K562 (cell line): ENCODE data around the gene MMP24. TPM values are rescaled to one million over a fixed set of nuclear protein-coding genes. Genes with fewer than 3 reads are reported as not detected.
A peak's percentile ranks its signal among the peaks of the same experiment; 100 is the strongest.

Experiments
- ATAC-seq: fragments of 200-7000 bp; cut with Tn5 transposase; 3 replicates; pipeline ENCODE4 v1.9.1; 2020; ENCODE audit warnings: moderate library complexity
- BruUV-seq: library from RNA; stranded (reverse); fragments of 400-500 nt; replicated peaks from 2 replicates; lab custom pipeline; 2021; lab: Mats Ljungman, UMichigan
- CTCF ChIA-PET: fragments of 300-600 bp; formaldehyde crosslinking; extraction: SDS; loops from one replicate; lab custom pipeline; 2021; ENCODE audit warnings: low intra/inter-chr PET ratio; lab: Yijun Ruan, JAX
- POLR2A ChIA-PET: fragments of 300-600, 350-650 bp; sonication (Branson Sonifier 250); formaldehyde crosslinking; extraction: SDS; loops from one replicate; lab custom pipeline; 2021; ENCODE audit warnings: antibody characterized with exemption, inconsistent platforms; lab: Yijun Ruan, JAX
- DNase-seq, 4 experiments: peaks; one replicate each; pipeline versions ENCODE4 v3.0.0 to v3.0.0-alpha.2; 2011 to 2018; ENCODE audit warnings: low spot score in 3 of 4, mixed read lengths in 3 of 4; ENCODE audit errors: extremely low read depth in 1 of 4
- FAIRE-seq: peaks from 2 replicates; lab custom pipeline; 2011; peaks lifted over from hg19 to GRCh38; lab: Jason Lieb, UNC
- H2AFZ ChIP-seq: 2 replicates; pipeline ENCODE4 v1.6.0; 2011; ENCODE audit warnings: low read depth, low read length, control low read depth, inconsistent platforms
- H3K27ac ChIP-seq: fragments of 200-600 bp; 3 replicates; pipeline ENCODE4 v1.8.0; 2011; ENCODE audit warnings: low read depth, mild to moderate bottlenecking, control low read depth, inconsistent platforms, low read length, moderate library complexity, mixed read lengths; ENCODE audit errors: extremely low read depth
- H3K27me3 ChIP-seq, 2 experiments: fragments of 300-600 bp in 1 of 2; 2 replicates in 1 of 2; 3 replicates in 1 of 2; pipeline versions ENCODE4 v1.6.0 to v1.8.0; 2011; ENCODE audit warnings: inconsistent platforms in 2 of 2, low read length in 2 of 2, mild to moderate bottlenecking in 1 of 2, mixed read lengths in 1 of 2, moderate library complexity in 1 of 2; ENCODE audit not compliant: control insufficient read depth in 2 of 2, insufficient read depth in 2 of 2
- H3K36me3 ChIP-seq: fragments of 300-600 bp; 3 replicates; pipeline ENCODE4 v1.8.0; 2011; ENCODE audit warnings: mild to moderate bottlenecking, low read length, inconsistent platforms; ENCODE audit not compliant: control insufficient read depth, insufficient read depth
- H3K4me1 ChIP-seq, 2 experiments: fragments of 200-600 bp in 1 of 2; replicated peaks in 1 of 2; 2 replicates in 1 of 2; 3 replicates in 1 of 2; pipeline versions ENCODE4 v1.5.1 to v1.8.0; 2011; ENCODE audit warnings: inconsistent platforms in 2 of 2, low read length in 2 of 2, mild to moderate bottlenecking in 1 of 2, mixed read lengths in 1 of 2, moderate library complexity in 1 of 2; ENCODE audit not compliant: control insufficient read depth in 2 of 2, insufficient read depth in 2 of 2
- H3K4me2 ChIP-seq: 2 replicates; pipeline ENCODE4 v1.6.1; 2011; ENCODE audit warnings: low read length, control low read depth, inconsistent platforms, mixed read lengths; ENCODE audit not compliant: insufficient read depth
- H3K4me3 ChIP-seq: fragments of 200-600 bp; sonication (generic), shearing (Covaris generic); 2 replicates; pipeline ENCODE4 v1.5.1; 2016; ENCODE audit warnings: control low read depth, inconsistent platforms
- H3K79me2 ChIP-seq: fragments of 200-600 bp; 3 replicates; pipeline ENCODE4 v1.8.0; 2011; ENCODE audit warnings: low read length, inconsistent platforms; ENCODE audit not compliant: control insufficient read depth, insufficient read depth
- H3K9ac ChIP-seq, 2 experiments: 2 replicates each; pipeline versions ENCODE4 v1.6.0 to v1.6.1; 2011; ENCODE audit warnings: low read depth in 2 of 2, low read length in 2 of 2, control low read depth in 1 of 2, inconsistent platforms in 1 of 2, mild to moderate bottlenecking in 1 of 2, mixed read lengths in 1 of 2; ENCODE audit not compliant: insufficient read depth in 1 of 2
- H3K9me1 ChIP-seq: one replicate; pipeline ENCODE4 v1.6.0; 2011; ENCODE audit warnings: inconsistent platforms, mild to moderate bottlenecking, low read length, moderate library complexity; ENCODE audit not compliant: control insufficient read depth, insufficient read depth
- H3K9me3 ChIP-seq: replicated peaks from 2 replicates; pipeline ENCODE4 v1.5.1; 2011; ENCODE audit warnings: low read depth, low read length, inconsistent platforms; ENCODE audit not compliant: control insufficient read depth, insufficient read depth
- H4K20me1 ChIP-seq: replicated peaks from 2 replicates; pipeline ENCODE4 v1.6.1; 2011; ENCODE audit warnings: low read length, inconsistent platforms, mixed read lengths; ENCODE audit not compliant: control insufficient read depth, insufficient read depth
- ATF2 ChIP-seq: sonication (generic); formaldehyde crosslinking; IDR thresholded peaks from 2 replicates; pipeline ENCODE4 v1.8.1; 2022; ENCODE audit warnings: missing genetic modification reagents
- ESRRA ChIP-seq: fragments of 450-650 bp; IDR thresholded peaks from 2 replicates; pipeline ENCODE4 v1.6.1; 2014; ENCODE audit warnings: low read depth, mild to moderate bottlenecking, moderate library complexity, borderline replicate concordance
- HCFC1 ChIP-seq: IDR thresholded peaks from 2 replicates; pipeline ENCODE4 v1.6.1; 2012; ENCODE audit warnings: low read depth, low read length, improper control_type of control experiment
- HIVEP1 ChIP-seq: fragments of 250-450 bp; sonication (Bioruptor Pico); IDR thresholded peaks from 2 replicates; pipeline ENCODE4 v1.4.0; 2020; ENCODE audit warnings: mild to moderate bottlenecking
- LCOR ChIP-seq: sonication (generic); formaldehyde crosslinking; IDR thresholded peaks from 2 replicates; pipeline ENCODE4 v1.8.0; 2022; ENCODE audit warnings: mild to moderate bottlenecking, missing genetic modification reagents
- NCOA2 ChIP-seq, 2 experiments: fragments of 450-650 bp; IDR thresholded peaks; 2 replicates each; pipeline ENCODE4 v1.6.1; 2018; ENCODE audit warnings: mild to moderate bottlenecking in 2 of 2, moderate library complexity in 1 of 2; ENCODE audit not compliant: partially characterized antibody in 2 of 2
- ZNF57 ChIP-seq: fragments of 450-650 bp; formaldehyde crosslinking; IDR thresholded peaks from 2 replicates; pipeline ENCODE4 v1.4.0; 2020; ENCODE audit warnings: mild to moderate bottlenecking, moderate library complexity
- WGBS: fragments of 100-300 bp; shearing (Covaris generic); methylation state at CpG from one replicate; pipeline ENCODE4 v1.1.6; 2016; ENCODE audit warnings: low coverage, mixed read lengths; ENCODE audit not compliant: insufficient coverage; ENCODE audit errors: missing lambda C conversion rate; 5-methylcytosine and 5-hydroxymethylcytosine counted together
- in situ Hi-C: fragments of 300-500 bp; cut with MboI; formaldehyde crosslinking; loops from 4 replicates; pipeline ENCODE4 v1.15.0; 2018; ENCODE audit warnings: inconsistent platforms, mixed read lengths
- intact Hi-C: fragments of 100-400 bp; cut with micrococcal nuclease; formaldehyde crosslinking; loops from 2 replicates; pipeline ENCODE4 v1.14.2; 2022
- polyA plus RNA-seq, 8 experiments: library from polyadenylated mRNA; depleted of rRNA in 4 of 8; stranded (reverse) in 5 of 8; unstranded in 3 of 8; fragments of >200 nt; fragmentation: Nextera tagmentation in 2 of 8; fragmentation: Illumina TruSeq in 1 of 8; extraction: Ambion mirVana in 2 of 8; extraction: Trizol in 1 of 8; gene quantifications; 2 replicates each; pipeline versions ENCODE4 v1.2.1 to v1.2.3, GENCODE V29; 2011 to 2014; ENCODE audit warnings: inconsistent platforms in 1 of 8, missing spikeins in 1 of 8
- total RNA-seq, 7 experiments: library from RNA; depleted of rRNA in 6 of 7; stranded (reverse); fragments of >200 nt in 6 of 7; fragmentation: Illumina TruSeq in 2 of 7; extraction: Trizol in 2 of 7; gene quantifications; 2 replicates each; pipeline versions ENCODE4 v1.2.1 to v1.2.3, GENCODE V29; 2011 to 2021; ENCODE audit warnings: low replicate concordance in 1 of 7
- TF ChIP-seq, protein P1 (sequence below): fragments of 250-450 bp; sonication (Bioruptor Pico); IDR thresholded peaks from 2 replicates; pipeline ENCODE4 v1.8.0; 2021; ENCODE audit warnings: moderate library complexity, mild to moderate bottlenecking, inconsistent platforms
- TF ChIP-seq, protein P2 (sequence below): fragments of 450-650 bp; formaldehyde crosslinking; IDR thresholded peaks from 2 replicates; pipeline ENCODE4 v1.4.0; 2020; ENCODE audit warnings: mild to moderate bottlenecking

Gene MMP24
- total and polyA plus RNA-seq, 9 of the 15 experiments (the other 6 are each of a cell fraction or from before 2014, with no cell fraction given): 0.03 to 0.07 (median 0.03) TPM; not detected in 6

DNA sequence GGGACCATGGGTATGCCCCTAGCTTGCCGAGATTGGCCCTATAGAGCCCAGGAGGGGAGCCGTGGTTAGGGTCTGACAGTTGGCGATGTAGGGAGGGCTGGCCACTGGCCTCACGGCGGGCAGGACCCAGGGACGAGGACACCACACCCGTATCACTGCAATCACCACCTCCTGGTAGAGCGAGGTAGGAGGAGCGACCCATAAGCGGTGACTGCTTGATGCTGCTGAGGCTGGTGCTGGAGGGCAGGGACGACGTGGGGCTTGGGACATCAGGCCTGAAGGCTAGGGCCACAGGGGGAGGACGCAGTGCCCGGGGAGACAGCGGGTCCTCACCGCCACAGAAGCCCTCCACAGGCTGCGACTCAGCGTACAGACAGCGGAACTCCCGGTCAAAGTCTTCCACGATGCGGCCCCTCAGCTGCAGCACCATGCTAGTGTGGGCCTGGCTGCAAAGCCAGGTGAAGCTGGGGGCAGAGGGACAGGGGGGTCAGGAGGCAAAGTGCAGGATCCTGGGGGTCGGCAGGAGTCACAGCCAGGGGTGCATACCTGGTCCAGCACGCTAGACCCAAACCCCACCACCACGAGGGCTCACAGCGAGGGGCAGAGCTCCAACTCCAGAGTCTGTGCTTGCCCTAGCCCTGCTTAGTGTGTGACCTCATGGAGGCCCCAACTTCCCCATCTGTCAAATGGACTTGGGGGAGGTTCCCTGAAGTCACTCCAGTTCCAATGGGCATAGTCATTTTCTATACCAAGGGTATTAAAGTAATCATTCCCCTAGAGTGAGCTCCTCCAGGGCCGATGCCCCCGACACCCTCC lies 61.2 kb downstream of the MMP24 start:
- Histone ChIP-seq H3K79me2 (peaks cover 23% of the 10 kb centered on the region), H3K4me2 (no peak overlapping the region), H3K27me3 (peaks cover 0 to 20% of the 10 kb centered on the region in 2 experiments; a peak in 3 of 5 replicates), H3K4me3 (no peak overlapping the region), H3K9me3 (no peaks in the 10 kb centered on the region), H3K9me1 (no peaks in the 10 kb centered on the region), H3K4me1 (peaks cover 10 to 53% of the 10 kb centered on the region in 2 experiments; a peak in 4 of 5 replicates), H3K36me3 (peaks cover 6% of the 10 kb centered on the region; the same call in 2 of the 3 replicates), H2AFZ (no peak overlapping the region), H3K9ac (peak overlapping the region in 1 of 2 experiments; percentile 61; a peak in 1 of 4 replicates), H3K27ac (no peak overlapping the region), H4K20me1 (no peaks in the 10 kb centered on the region)
- intact Hi-C loops (no loop called here), in situ Hi-C loops (no loop called here)
- no peak for FAIRE-seq
- DNase-seq: no peak
- ChIA-PET POLR2A (interaction anchor here (0.6 kb wide), 1 partner anchor 9 kb away, joined by 3 read pairs; no protein-coding TSS in a partner anchor), CTCF (no interaction called here)
- no TSS peak for BruUV-seq
- TF ChIP-seq, protein P1, sequence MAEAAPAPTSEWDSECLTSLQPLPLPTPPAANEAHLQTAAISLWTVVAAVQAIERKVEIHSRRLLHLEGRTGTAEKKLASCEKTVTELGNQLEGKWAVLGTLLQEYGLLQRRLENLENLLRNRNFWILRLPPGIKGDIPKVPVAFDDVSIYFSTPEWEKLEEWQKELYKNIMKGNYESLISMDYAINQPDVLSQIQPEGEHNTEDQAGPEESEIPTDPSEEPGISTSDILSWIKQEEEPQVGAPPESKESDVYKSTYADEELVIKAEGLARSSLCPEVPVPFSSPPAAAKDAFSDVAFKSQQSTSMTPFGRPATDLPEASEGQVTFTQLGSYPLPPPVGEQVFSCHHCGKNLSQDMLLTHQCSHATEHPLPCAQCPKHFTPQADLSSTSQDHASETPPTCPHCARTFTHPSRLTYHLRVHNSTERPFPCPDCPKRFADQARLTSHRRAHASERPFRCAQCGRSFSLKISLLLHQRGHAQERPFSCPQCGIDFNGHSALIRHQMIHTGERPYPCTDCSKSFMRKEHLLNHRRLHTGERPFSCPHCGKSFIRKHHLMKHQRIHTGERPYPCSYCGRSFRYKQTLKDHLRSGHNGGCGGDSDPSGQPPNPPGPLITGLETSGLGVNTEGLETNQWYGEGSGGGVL (CRISPR knock-in tag): no peak
- TF ChIP-seq HCFC1 (no peak), ATF2 (CRISPR knock-in tag) (no peak), HIVEP1 (no peak), ZNF57 (CRISPR knock-in tag) (no peak), ESRRA (peak; percentile 91), NCOA2 (IDR thresholded peaks at IDR 0.05; ENCODE audit: partially characterized antibody in 2 of 2) (no peak), LCOR (CRISPR knock-in tag) (no peak)
- TF ChIP-seq, protein P2, sequence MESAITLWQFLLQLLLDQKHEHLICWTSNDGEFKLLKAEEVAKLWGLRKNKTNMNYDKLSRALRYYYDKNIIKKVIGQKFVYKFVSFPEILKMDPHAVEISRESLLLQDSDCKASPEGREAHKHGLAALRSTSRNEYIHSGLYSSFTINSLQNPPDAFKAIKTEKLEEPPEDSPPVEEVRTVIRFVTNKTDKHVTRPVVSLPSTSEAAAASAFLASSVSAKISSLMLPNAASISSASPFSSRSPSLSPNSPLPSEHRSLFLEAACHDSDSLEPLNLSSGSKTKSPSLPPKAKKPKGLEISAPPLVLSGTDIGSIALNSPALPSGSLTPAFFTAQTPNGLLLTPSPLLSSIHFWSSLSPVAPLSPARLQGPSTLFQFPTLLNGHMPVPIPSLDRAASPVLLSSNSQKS (CRISPR knock-in tag): no peak
- WGBS: 57% methylated on average over 27 of the region's 28 CpGs
- ATAC-seq: no peak
